ENCODE measurements around the gene NCOA6.
A peak's percentile ranks its signal among the peaks of the same experiment; 100 is the strongest.

NCOA6 gene

DNA sequence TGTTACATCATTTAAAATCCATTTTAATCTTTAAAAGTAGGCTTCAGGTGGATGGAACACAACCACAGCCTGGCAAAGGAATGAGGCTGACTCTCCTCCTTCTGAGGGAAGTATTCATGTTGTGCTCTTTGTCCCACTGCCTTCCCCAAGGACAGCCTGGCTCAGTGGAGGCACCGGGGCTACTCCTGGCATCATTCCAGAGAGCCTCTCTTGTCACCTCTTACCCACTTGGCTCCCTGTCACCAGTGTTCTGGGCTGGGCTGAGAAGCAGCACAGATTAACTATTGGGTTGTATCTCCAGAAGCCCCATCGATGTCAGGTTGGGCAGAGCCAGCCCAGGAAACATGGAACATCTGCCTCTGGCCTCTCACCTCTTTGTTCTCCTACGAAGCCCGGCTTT, 132.0 kb downstream of the NCOA6 start:
- no peak overlapping the region for H3K27ac ChIP-seq (ENCODE audit: low read length)
- H3K4me3 ChIP-seq (ENCODE audit: low read depth in 1 of 2, low read length in 2 of 2) = no peak overlapping the region
- no peaks in the 10 kb centered on the region for H3K9me3 ChIP-seq (ENCODE audit: control insufficient read depth in 1 of 2, low read length in 2 of 2)
- H3K4me1 ChIP-seq (ENCODE audit: control insufficient read depth in 1 of 2, insufficient read depth in 2 of 2, low read length in 2 of 2) = no peaks in the 10 kb centered on the region
- H3K27me3 ChIP-seq (ENCODE audit: low read depth, low read length) = no peaks in the 10 kb centered on the region
- no peaks in the 10 kb centered on the region for H3K36me3 ChIP-seq (ENCODE audit: control insufficient read depth in 1 of 2, insufficient read depth in 2 of 2, low read length in 2 of 2)

GRCh38 chr20:34691838-34692237, 133.6 kb downstream of the NCOA6 start:
- H3K4me3 ChIP-seq (ENCODE audit: low read depth in 1 of 2, low read length in 2 of 2) = no peak overlapping the region
- H3K36me3 ChIP-seq (ENCODE audit: control insufficient read depth in 1 of 2, insufficient read depth in 2 of 2, low read length in 2 of 2) = no peaks in the 10 kb centered on the region
- no peaks in the 10 kb centered on the region for H3K9me3 ChIP-seq (ENCODE audit: control insufficient read depth in 1 of 2, low read length in 2 of 2)
- no peaks in the 10 kb centered on the region for H3K4me1 ChIP-seq (ENCODE audit: control insufficient read depth in 1 of 2, insufficient read depth in 2 of 2, low read length in 2 of 2)
- no peak overlapping the region for H3K27ac ChIP-seq (ENCODE audit: low read length)
- H3K27me3 ChIP-seq (ENCODE audit: low read depth, low read length) = no peaks in the 10 kb centered on the region

DNA sequence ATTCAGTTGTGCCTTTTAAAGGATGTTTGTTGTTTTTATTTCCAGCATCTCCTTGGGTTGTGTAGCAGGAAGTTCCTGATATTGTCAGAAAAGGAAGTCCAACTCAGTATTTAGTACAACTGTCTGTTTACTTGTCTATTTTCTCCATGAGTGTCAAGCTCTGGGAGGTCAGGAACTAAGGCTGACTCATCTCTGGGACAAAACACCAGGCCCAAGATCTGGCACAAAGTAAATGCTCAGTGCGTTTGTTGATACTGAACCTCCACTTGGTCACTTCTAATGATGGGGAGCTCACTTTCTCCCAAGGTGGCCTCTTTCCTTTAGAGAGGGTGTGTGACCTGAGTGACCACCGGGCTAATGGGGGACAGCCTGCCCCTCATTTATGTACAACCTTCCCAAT, 136.0 kb downstream of the NCOA6 start:
- H3K27ac ChIP-seq (ENCODE audit: low read length) = no peak overlapping the region
- no peak overlapping the region for H3K4me3 ChIP-seq (ENCODE audit: low read depth in 1 of 2, low read length in 2 of 2)
- H3K36me3 ChIP-seq (ENCODE audit: control insufficient read depth in 1 of 2, insufficient read depth in 2 of 2, low read length in 2 of 2) = no peaks in the 10 kb centered on the region
- no peaks in the 10 kb centered on the region for H3K4me1 ChIP-seq (ENCODE audit: control insufficient read depth in 1 of 2, insufficient read depth in 2 of 2, low read length in 2 of 2)
- H3K9me3 ChIP-seq (ENCODE audit: control insufficient read depth in 1 of 2, low read length in 2 of 2) = no peaks in the 10 kb centered on the region
- H3K27me3 ChIP-seq (ENCODE audit: low read depth, low read length) = no peaks in the 10 kb centered on the region

- Histone ChIP-seq H3K4me1 (ENCODE audit: control insufficient read depth in 1 of 2, insufficient read depth in 2 of 2, low read length in 2 of 2) (no peaks in the 10 kb centered on the region), H3K27ac (ENCODE audit: low read length) (no peak overlapping the region), H3K36me3 (ENCODE audit: control insufficient read depth in 1 of 2, insufficient read depth in 2 of 2, low read length in 2 of 2) (no peaks in the 10 kb centered on the region), H3K27me3 (ENCODE audit: low read depth, low read length) (no peaks in the 10 kb centered on the region), H3K4me3 (ENCODE audit: low read depth in 1 of 2, low read length in 2 of 2) (no peak overlapping the region), H3K9me3 (ENCODE audit: control insufficient read depth in 1 of 2, low read length in 2 of 2) (no peaks in the 10 kb centered on the region)
Measured at GRCh38 chr20:34683667-34684066, 141.8 kb downstream of the NCOA6 start.

- no peaks in the 10 kb centered on the region for H3K36me3 ChIP-seq (ENCODE audit: control insufficient read depth in 1 of 2, insufficient read depth in 2 of 2, low read length in 2 of 2)
- no peak overlapping the region for H3K27ac ChIP-seq (ENCODE audit: low read length)
- H3K27me3 ChIP-seq (ENCODE audit: low read depth, low read length) = no peaks in the 10 kb centered on the region
- H3K4me1 ChIP-seq (ENCODE audit: control insufficient read depth in 1 of 2, insufficient read depth in 2 of 2, low read length in 2 of 2) = peaks cover 7 to 8% of the 10 kb centered on the region in 2 donors
- H3K4me3 ChIP-seq (ENCODE audit: low read depth in 1 of 2, low read length in 2 of 2) = no peak overlapping the region
- H3K9me3 ChIP-seq (ENCODE audit: control insufficient read depth in 1 of 2, low read length in 2 of 2) = no peaks in the 10 kb centered on the region
Measured at GRCh38 chr20:34680586-34681175, 144.8 kb downstream of the NCOA6 start.

- no peaks in the 10 kb centered on the region for H3K9me3 ChIP-seq (ENCODE audit: control insufficient read depth in 1 of 2, low read length in 2 of 2)
- H3K27ac ChIP-seq (ENCODE audit: low read length) = peak within 1 kb of the TSS; percentile 41
- peaks cover 8 to 12% of the 10 kb centered on the region in 2 donors for H3K4me1 ChIP-seq (ENCODE audit: control insufficient read depth in 1 of 2, insufficient read depth in 2 of 2, low read length in 2 of 2)
- no peaks in the 10 kb centered on the region for H3K36me3 ChIP-seq (ENCODE audit: control insufficient read depth in 1 of 2, insufficient read depth in 2 of 2, low read length in 2 of 2)
- no peaks in the 10 kb centered on the region for H3K27me3 ChIP-seq (ENCODE audit: low read depth, low read length)
- H3K4me3 ChIP-seq (ENCODE audit: low read depth in 1 of 2, low read length in 2 of 2) = peak within 1 kb of the TSS; percentile 81 to 88
Measured at GRCh38 chr20:34676642-34677373, 148.6 kb downstream of the NCOA6 start, which contains the start of gene PIGU. TSS of gene PIGU (minus strand) at chr20:34677092. CDS start at chr20:34677085, 7 bp downstream.

DNA sequence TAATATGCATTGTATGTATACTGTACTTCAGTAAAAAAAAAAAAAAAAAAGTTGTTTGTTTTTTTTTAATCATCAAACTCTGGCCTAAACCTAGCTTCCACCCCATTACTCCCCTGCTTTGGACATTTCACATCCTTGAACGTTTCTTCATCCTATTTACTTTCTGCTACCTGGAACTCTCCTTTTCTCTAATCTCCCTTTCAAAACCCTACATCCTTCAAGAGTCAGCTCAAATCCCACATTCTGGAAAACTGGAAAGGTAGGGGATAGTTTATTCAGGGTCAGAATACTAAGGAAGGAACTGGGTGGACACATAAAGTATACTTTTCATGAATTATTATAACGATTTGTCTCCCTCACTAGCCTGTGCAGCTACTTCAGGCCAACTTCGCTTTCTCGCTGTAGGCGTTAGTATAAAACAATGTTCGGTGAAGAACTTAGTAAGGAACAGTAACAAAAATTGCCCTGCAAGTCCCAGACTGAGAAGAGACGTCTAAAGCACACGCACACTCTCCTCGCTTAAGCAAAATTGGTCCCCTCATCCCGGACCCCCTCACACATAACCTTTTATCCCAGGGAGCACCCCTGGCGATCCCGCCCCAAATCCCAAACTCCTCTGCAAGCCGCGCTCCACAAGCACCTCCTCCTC, 149.3 kb downstream of the NCOA6 start:
- Histone ChIP-seq H3K27me3 (ENCODE audit: low read depth, low read length) (no peaks in the 10 kb centered on the region), H3K36me3 (ENCODE audit: control insufficient read depth in 1 of 2, insufficient read depth in 2 of 2, low read length in 2 of 2) (no peaks in the 10 kb centered on the region), H3K4me3 (ENCODE audit: low read depth in 1 of 2, low read length in 2 of 2) (peak overlapping the region; percentile 81 to 88), H3K4me1 (ENCODE audit: control insufficient read depth in 1 of 2, insufficient read depth in 2 of 2, low read length in 2 of 2) (peaks cover 8 to 12% of the 10 kb centered on the region in 2 donors), H3K27ac (ENCODE audit: low read length) (peak overlapping the region; percentile 41), H3K9me3 (ENCODE audit: control insufficient read depth in 1 of 2, low read length in 2 of 2) (no peaks in the 10 kb centered on the region)

DNA sequence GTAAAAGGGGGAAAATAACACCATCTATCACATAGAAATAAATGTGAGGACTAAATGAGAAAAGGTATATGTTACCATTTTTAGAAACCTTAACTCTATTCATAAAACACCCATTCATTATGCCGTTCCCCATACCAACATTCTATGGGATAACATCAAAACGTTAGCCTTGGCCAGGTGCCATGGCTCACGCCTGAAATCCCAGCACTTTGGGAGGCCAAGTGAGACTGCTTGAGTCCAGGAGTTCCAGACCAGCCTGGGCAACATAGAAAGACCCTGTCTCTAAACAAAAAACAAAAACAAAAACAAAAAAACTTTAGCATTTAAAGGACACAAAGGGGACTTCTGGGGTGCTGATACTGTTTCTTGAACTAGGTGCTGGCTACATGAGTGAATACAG, 149.9 kb downstream of the NCOA6 start:
- Histone ChIP-seq H3K4me3 (ENCODE audit: low read depth in 1 of 2, low read length in 2 of 2) (no peak overlapping the region), H3K36me3 (ENCODE audit: control insufficient read depth in 1 of 2, insufficient read depth in 2 of 2, low read length in 2 of 2) (no peaks in the 10 kb centered on the region), H3K4me1 (ENCODE audit: control insufficient read depth in 1 of 2, insufficient read depth in 2 of 2, low read length in 2 of 2) (peaks cover 8 to 12% of the 10 kb centered on the region in 2 donors), H3K27ac (ENCODE audit: low read length) (no peak overlapping the region), H3K9me3 (ENCODE audit: control insufficient read depth in 1 of 2, low read length in 2 of 2) (no peaks in the 10 kb centered on the region), H3K27me3 (ENCODE audit: low read depth, low read length) (no peaks in the 10 kb centered on the region)

DNA sequence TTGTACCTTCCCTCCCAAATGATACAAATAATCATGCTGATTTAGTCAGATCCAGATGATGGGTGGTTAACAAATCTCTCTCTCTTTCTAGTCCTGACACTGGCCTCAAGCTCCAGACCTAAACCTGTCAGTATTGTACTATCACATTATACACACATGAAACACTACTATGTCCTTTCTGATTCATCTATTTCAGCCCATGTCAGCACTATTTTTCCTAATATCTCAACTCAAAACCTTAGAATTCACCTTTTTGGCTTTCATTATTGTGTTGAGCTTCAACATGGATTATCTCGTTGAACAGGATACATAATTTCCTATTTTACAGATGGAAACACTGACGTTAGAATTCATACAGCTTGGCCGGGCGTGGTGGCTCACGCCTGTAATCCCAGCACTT, 152.0 kb downstream of the NCOA6 start:
- H3K4me3 ChIP-seq (ENCODE audit: low read depth in 1 of 2, low read length in 2 of 2) = no peak overlapping the region
- H3K27me3 ChIP-seq (ENCODE audit: low read depth, low read length) = no peaks in the 10 kb centered on the region
- no peaks in the 10 kb centered on the region for H3K9me3 ChIP-seq (ENCODE audit: control insufficient read depth in 1 of 2, low read length in 2 of 2)
- no peaks in the 10 kb centered on the region for H3K36me3 ChIP-seq (ENCODE audit: control insufficient read depth in 1 of 2, insufficient read depth in 2 of 2, low read length in 2 of 2)
- peaks cover 8 to 12% of the 10 kb centered on the region in 2 donors for H3K4me1 ChIP-seq (ENCODE audit: control insufficient read depth in 1 of 2, insufficient read depth in 2 of 2, low read length in 2 of 2)
- no peak overlapping the region for H3K27ac ChIP-seq (ENCODE audit: low read length)

GRCh38 chr20:34669094-34669493, 156.4 kb downstream of the NCOA6 start:
- Histone ChIP-seq H3K27ac (ENCODE audit: low read length) (no peak overlapping the region), H3K4me3 (ENCODE audit: low read depth in 1 of 2, low read length in 2 of 2) (no peak overlapping the region), H3K9me3 (ENCODE audit: control insufficient read depth in 1 of 2, low read length in 2 of 2) (no peaks in the 10 kb centered on the region), H3K27me3 (ENCODE audit: low read depth, low read length) (no peaks in the 10 kb centered on the region), H3K36me3 (ENCODE audit: control insufficient read depth in 1 of 2, insufficient read depth in 2 of 2, low read length in 2 of 2) (no peaks in the 10 kb centered on the region), H3K4me1 (ENCODE audit: control insufficient read depth in 1 of 2, insufficient read depth in 2 of 2, low read length in 2 of 2) (no peaks in the 10 kb centered on the region)

All from muscle layer of duodenum (tissue), 2 donors.